HG02623 (cell line): ENCODE measurements around the gene FER.

Experiments used
- ATAC-seq: cut with Tn5 transposase; IDR thresholded peaks from one replicate; pipeline ENCODE4 v1.9.1; 2021; ENCODE audit warnings: moderate library complexity; ENCODE audit not compliant: unreplicated experiment

The FER gene

GRCh38 chr5:109102096-109102690 lies 354.5 kb downstream of the FER start:
- ATAC-seq = no peak

DNA sequence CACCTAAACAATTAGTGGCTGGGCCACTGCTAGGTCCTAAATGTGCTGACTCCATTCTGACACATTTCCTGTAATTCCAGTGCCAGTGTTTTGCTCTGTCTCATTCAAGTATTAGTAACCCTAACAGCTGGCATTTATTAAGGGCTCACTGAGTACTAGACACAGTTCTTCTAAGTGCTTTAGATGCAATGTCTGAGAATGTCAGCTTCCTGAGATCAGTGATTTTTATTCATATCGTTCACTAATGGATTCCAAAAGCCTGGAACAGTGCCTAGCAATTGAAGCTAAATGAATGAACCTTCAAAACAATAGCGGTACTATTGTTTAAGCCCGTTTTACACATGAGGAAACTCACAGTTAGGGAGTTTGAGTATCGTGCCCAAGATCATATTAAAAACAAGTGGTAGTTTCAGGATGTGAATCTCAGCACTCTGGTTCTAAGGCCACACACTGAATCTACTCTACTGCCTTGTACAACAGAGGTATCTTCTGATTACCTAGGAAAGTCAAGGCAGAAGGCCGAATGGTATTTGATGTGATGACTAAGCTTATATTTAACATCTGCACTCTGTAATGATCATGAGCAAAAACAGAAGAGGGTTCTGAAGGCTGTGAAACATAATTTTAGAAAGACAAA lies 358.1 kb downstream of the FER start:
- no peak for ATAC-seq

DNA sequence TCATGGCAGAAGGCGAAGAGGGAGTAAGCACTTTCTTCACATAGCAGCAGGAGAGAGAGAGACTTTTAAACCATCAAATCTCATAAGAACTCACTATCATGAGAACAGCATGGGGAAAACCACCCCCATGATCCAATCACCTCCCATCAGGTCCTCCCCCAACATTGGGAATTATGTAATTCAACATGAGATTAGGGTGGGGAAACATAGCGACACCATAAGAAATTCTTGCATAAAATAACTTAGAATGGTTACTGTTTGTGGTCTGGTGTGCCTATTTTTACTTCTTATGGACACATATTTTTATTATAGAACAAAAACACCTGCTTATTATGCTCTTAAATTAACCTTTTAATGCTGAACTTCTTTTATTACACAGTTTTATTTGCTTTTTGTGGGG lies 364.0 kb downstream of the FER start:
- no peak for ATAC-seq

DNA sequence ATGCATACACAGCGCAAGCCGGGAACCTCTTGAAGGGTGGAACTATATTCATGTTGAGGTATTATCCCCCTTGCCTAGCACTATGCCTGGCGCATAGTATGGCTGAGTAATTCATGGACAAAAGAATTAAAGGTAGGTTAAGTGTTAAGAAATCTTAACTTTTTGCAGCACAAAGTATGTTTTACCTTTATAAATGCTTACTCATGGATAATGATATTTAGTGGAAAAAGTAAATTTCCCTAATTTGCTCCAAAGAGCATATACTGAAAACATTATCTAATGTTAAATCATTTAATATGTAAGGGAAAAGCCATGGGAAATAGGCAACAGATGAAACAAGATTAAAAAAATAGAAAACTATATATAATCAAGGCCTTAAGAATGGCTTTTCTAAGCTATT lies 365.9 kb downstream of the FER start:
- no peak for ATAC-seq

DNA sequence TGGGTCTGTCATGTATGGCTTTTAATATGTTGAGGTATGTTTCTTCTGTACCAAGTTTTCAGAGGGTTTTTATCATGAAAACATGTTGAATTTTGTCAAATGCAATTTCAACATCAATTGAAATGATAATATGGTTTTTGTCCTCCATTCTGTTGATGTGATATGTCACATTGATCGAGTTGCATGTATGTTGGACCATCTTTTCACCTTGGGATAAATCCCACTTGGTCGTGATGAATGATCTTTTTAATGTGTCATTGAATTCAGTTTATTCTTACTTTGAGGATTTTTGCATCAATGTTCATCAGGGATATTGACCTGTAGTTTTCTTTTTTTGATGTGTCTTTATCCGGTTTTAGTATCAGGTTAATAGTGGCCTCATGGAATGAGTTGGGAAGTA lies 373.5 kb downstream of the FER start:
- ATAC-seq = no peak

GRCh38 chr5:109125755-109126429 lies 378.2 kb downstream of the FER start:
- no peak for ATAC-seq

- ATAC-seq = no peak
These were observed 378.8 kb downstream of the FER start for GRCh38 chr5:109126481-109126880.

DNA sequence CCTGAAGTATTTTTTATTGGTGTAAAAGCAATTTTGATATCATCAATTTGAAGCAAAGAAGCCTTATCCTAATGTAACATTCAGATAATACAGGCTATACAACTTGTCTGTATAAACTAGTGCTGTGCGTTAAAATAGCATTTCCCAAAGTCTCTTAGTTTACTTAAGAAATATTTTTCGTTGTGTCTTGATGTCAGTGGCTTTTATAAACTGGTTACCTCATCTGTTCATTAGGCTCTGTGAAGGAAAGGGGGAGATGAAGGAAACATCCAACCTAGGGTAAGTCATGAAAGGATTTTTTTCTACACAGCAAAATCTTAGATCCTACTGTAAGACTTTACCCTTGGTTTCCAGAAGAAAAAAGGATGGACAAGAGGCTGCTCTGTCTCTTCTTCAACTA lies 389.2 kb downstream of the FER start:
- no peak for ATAC-seq

- no peak for ATAC-seq
These were observed 393.8 kb downstream of the FER start for GRCh38 chr5:109141222-109142200.

DNA sequence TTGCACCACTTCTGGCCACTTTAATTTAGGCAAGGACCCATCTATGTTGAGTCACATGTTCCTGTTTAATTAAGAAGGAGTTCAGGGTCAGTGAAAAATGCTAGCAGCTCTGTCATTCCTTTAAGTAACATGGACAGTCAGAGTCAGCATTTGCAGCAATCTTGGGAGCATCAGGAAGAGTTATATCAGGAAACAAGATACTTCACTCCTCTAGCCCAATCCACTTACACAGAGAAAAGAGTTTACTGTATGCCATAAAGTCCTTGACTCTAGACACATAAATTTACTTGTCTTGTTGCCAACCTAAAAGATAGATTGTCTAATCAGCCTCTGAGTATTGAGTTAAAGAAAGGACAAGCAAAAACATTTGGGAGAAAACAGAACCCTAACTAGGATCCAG lies 395.3 kb downstream of the FER start:
- ATAC-seq = no peak

DNA sequence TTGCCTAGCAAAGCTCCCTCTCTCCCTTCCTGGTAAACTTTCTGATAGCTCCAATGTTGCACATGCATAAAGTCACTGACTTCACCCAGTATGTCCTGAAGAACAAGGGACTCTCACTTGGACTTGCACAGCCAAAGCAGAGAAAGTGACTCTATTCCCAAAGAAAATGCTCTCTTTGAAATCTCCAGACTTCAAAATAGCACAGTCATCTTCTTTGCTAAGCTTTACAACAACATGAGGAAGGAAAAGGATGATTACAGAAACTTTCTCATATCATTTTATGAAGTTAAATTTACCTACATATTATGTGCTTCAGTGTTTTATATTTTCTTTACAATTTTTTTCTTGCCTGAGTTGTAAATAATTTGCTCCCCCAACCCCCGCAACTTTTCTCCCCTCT lies 397.4 kb downstream of the FER start:
- no peak for ATAC-seq

- no peak for ATAC-seq
These were observed 398.9 kb downstream of the FER start for GRCh38 chr5:109146591-109146990.

GRCh38 chr5:109152565-109152964 lies 404.9 kb downstream of the FER start:
- ATAC-seq = no peak

GRCh38 chr5:109155625-109156024 lies 407.9 kb downstream of the FER start:
- ATAC-seq = no peak

DNA sequence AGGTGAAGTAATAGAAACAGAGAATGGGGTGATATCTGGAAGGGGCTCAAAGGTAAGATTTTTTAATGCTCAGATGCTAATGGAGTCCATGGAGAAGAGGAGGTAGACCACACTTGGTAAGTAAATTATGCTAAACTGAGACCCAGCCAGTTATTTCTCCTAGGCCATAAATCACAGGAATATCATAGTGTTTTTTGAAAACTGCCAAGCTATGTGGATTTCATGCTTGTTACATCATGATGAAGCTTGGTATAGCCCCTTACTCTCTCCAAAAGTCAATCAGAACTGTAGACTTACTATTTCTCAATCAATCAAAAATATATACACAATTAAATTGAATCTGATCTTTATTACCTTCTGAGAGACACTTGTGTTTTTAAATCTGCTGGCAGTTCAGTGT lies 409.2 kb downstream of the FER start:
- ATAC-seq = no peak

DNA sequence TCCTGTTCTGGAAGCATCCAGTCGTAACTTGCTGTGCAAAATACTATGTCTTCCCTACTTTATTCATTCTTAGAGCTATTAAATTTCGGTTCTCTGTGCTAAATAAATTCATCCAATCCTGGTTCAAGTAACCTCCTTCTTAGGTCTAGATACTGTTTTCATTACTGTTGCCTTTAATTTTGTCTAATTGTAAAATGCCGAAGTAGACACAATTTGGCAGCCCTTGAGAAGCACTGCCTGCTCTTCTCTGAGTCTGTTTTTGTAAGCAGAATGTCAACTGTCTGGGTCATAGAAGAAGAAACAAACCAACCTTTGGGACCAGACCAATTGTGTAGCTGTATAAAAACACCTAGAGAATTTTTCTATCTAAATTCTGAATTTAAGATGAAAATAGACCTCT lies 412.8 kb downstream of the FER start:
- no peak for ATAC-seq

DNA sequence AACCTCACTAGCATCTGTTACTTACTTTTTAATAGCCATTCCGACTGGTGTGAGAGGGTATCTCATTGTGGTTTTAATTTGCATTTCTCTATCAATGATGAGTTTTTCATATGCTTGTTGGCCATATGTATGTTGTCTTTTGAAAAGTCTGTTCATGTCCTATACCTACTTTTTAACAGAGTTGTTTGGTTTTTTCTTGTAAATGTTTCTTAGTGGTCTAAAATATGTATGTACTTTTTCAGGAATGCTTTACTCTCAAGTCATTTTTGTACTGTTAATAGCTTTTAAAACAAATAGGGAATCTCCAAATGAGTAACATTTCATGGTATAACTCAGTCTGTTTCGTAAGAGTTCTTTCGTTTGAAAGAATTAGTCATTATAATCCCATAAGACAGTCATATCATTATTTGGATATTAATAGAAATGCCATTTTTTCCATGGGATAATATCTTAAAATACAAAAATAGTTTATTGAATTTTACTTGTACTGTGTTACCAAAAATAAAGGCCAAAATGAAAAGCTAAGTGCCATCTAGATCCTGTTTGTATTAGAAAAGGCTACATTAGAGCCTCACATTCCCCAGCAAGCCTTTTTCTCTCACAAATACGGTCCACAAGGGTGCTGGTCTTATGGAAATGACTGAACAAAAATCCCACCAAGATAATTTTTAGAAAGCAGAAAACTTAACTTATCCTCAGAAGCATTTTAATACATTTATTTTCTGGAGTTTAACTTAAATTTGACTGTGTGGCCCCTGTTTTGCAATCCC lies 414.4 kb downstream of the FER start:
- peak; percentile 65 for ATAC-seq

DNA sequence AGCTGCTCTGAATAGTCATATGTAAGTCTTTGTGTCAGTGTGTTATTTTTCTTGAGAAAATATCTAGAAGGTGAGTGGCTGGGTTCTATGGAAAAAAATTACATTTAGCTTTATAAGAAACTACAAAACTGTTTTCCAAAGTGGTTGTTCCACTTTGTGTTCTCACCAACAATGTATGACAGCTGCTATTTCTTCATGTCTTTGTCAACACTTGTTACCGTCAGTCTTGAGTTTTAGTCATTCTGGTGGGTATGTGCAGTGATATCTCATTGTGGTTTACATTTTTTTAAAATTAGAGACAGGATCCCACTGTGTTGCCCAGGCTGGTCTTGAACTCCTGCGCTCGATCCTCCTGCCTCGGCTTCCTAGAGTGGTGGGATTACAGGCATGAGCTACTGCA lies 415.6 kb downstream of the FER start:
- ATAC-seq = no peak

GRCh38 chr5:109164001-109164400 lies 416.3 kb downstream of the FER start:
- ATAC-seq = peak; percentile 33

DNA sequence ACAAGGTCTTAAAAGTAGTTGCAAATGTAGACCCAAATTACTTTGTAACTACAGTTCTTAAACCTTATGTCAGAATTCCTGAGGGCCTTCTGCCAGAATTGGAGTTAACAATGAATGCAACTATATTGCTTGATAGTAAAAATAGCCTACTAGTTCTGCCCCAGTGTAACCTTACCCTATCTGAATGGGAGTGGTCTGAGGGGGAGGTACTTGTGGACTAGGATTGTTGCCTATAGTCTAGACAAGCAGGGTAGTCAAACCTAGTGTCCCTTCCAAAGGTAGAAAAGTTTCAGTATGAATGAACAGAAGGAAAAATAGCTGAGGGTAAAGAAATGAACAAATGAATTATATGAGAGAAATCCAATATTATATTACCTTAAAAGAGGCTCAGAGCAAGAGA lies 419.9 kb downstream of the FER start:
- no peak for ATAC-seq

GRCh38 chr5:109168151-109168550 lies 420.5 kb downstream of the FER start:
- ATAC-seq = no peak
